ENCODE measurements around the gene LDHB. TPM values are rescaled to one million over a fixed set of nuclear protein-coding genes. Genes with fewer than 3 reads are reported as not detected.
"Not testable (repeated sequence)": the region's sequence is repeated elsewhere in the genome, so short reads cannot be mapped to it uniquely, and the experiment has no call there.

LDHB gene
- total and polyA plus RNA-seq, 10 of the 15 experiments (the other 5 are each of a cell fraction or from before 2014, with no cell fraction given), result 800 to 3,692 (median 1,366) TPM

DNA sequence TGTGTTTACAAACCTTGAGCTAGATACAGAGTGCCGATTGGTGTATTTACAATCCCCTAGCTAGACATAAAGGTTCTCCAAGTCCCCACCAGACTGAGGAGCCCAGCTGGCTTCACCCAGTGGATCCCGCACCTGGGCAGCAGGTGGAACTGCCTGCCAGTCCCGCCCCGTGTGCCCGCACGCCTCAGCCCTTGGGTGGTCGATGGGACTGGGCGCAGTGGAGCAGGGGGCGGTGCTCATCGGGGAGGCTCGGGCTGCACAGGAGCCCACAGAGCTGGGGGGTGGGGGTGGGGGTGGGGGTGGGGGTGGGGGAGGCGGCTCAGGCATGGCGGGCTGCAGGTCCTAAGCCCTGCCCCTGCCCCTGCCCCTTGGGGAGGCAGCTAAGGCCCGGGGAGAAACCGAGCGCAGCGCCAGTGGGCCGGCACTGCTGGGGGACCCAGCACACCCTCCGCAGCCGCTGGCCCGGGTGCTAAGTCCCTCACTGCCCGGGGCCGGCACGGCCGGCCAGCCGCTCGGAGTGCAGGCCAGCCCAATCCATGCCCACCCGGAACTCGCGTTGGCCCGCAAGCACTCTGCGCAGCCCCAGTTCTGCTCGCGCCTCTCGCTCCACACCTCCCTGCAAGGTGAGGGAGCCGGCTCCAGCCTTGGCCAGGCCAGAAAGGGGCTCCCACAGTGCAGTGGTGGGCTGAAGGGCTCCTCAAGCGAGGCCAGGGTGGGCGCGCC lies 16.3 kb upstream of the LDHB start:
- RAD21 ChIA-PET (ENCODE audit: unreplicated experiment); BruUV-seq (replicated peaks); CTCF ChIA-PET; SMC1A ChIA-PET (ENCODE audit: uncharacterized antibody, unreplicated experiment); H3K27ac ChIP-seq (ENCODE audit: control insufficient read depth, insufficient read depth); H3K27me3 ChIP-seq (replicated peaks in 1 of 2; ENCODE audit: control insufficient read depth in 2 of 2, insufficient read depth in 2 of 2, low read length in 1 of 2); DNase-seq (ENCODE audit: low read depth, low spot score); H4K20me1 ChIP-seq (ENCODE audit: control insufficient read depth, insufficient read depth); FAIRE-seq; H3K4me1 ChIP-seq (ENCODE audit: control insufficient read depth, insufficient read depth, low read length); H3K9me3 ChIP-seq (replicated peaks; ENCODE audit: control insufficient read depth, insufficient read depth, low read length); H3K4me3 ChIP-seq; H3K9ac ChIP-seq (ENCODE audit: control insufficient read depth, insufficient read depth, low read length); H3K4me2 ChIP-seq (ENCODE audit: control insufficient read depth, insufficient read depth); ATAC-seq; intact Hi-C loops (cut with micrococcal nuclease; ENCODE audit: unreplicated experiment); POLR2A ChIA-PET; H2AFZ ChIP-seq (ENCODE audit: control insufficient read depth, low read depth, low read length); H3K79me2 ChIP-seq (ENCODE audit: control insufficient read depth, insufficient read depth, low read length); H3K36me3 ChIP-seq (ENCODE audit: control insufficient read depth in 2 of 2, insufficient read depth in 2 of 2, low read length in 1 of 2): not testable (repeated sequence)
- in situ Hi-C loops (cut with MboI), result loop anchor here (10.0 kb wide), 1 partner anchor 359 kb away; no protein-coding TSS in a partner anchor
- 84% methylated on average over 33 of the region's 39 CpGs for WGBS (ENCODE audit: insufficient coverage, insufficient replicate concordance, low lambda C conversion rate, missing lambda C conversion rate)

- no TSS peak for BruUV-seq (replicated peaks)
- ChIA-PET SMC1A (ENCODE audit: uncharacterized antibody, unreplicated experiment) (no interaction called here), CTCF (no interaction called here), RAD21 (ENCODE audit: unreplicated experiment) (interaction anchor here (1.1 kb wide), 1 partner anchor 20 kb away, joined by 3 read pairs; no protein-coding TSS in a partner anchor), POLR2A (no interaction called here)
- no peaks in the 10 kb centered on the region for H4K20me1 ChIP-seq (ENCODE audit: control insufficient read depth, insufficient read depth)
- H3K4me3 ChIP-seq, result no peak overlapping the region
- no peak for TF ChIP-seq RELA (IDR thresholded peaks at IDR 0.05; ENCODE audit: borderline replicate concordance, partially characterized antibody)
- no peak for TF ChIP-seq ATF2 (IDR thresholded peaks at IDR 0.05; ENCODE audit: low read length)
- TF ChIP-seq ASH2L (IDR thresholded peaks at IDR 0.05; ENCODE audit: borderline replicate concordance, low read depth), result no peak
- no peak for TF ChIP-seq ESRRA (IDR thresholded peaks at IDR 0.05; ENCODE audit: low read length)
- TF ChIP-seq ZNF384 (IDR thresholded peaks at IDR 0.05; ENCODE audit: borderline replicate concordance, low read depth, low read length), result no peak
- TF ChIP-seq, protein P1, sequence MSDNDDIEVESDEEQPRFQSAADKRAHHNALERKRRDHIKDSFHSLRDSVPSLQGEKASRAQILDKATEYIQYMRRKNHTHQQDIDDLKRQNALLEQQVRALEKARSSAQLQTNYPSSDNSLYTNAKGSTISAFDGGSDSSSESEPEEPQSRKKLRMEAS (IDR thresholded peaks at IDR 0.05; ENCODE audit: low read depth, low read length), result no peak
- no peak for TF ChIP-seq STAT3 (IDR thresholded peaks at IDR 0.05; ENCODE audit: low read depth, low read length)
- TF ChIP-seq SREBF2 (IDR thresholded peaks at IDR 0.05; ENCODE audit: low read length), result no peak
- no peak for TF ChIP-seq ZBTB4 (CRISPR knock-in tag; IDR thresholded peaks at IDR 0.05)
- H3K79me2 ChIP-seq (ENCODE audit: control insufficient read depth, insufficient read depth, low read length), result no peaks in the 10 kb centered on the region
- in situ Hi-C loops (cut with MboI) (loop anchor here (10.0 kb wide), 1 partner anchor 357 kb away; no protein-coding TSS in a partner anchor), intact Hi-C loops (cut with micrococcal nuclease; ENCODE audit: unreplicated experiment) (no loop called here)
- ATAC-seq (no peak), DNase-seq (ENCODE audit: low read depth, low spot score) (no peak), FAIRE-seq (no peak)
- no peaks in the 10 kb centered on the region for H3K9me3 ChIP-seq (replicated peaks; ENCODE audit: control insufficient read depth, insufficient read depth, low read length)
- H3K27me3 ChIP-seq (replicated peaks in 1 of 2; ENCODE audit: control insufficient read depth in 2 of 2, insufficient read depth in 2 of 2, low read length in 1 of 2), result peaks cover 0 to 8% of the 10 kb centered on the region in 2 experiments; a peak in 1 of 4 replicates
- 50% methylated on average over 1 of the region's 1 CpG for WGBS (ENCODE audit: insufficient coverage, insufficient replicate concordance, low lambda C conversion rate, missing lambda C conversion rate)
- H3K36me3 ChIP-seq (ENCODE audit: control insufficient read depth in 2 of 2, insufficient read depth in 2 of 2, low read length in 1 of 2), result no peaks in the 10 kb centered on the region
- no peaks in the 10 kb centered on the region for H3K4me1 ChIP-seq (ENCODE audit: control insufficient read depth, insufficient read depth, low read length)
- H3K4me2 ChIP-seq (ENCODE audit: control insufficient read depth, insufficient read depth), result no peak overlapping the region
- H2AFZ ChIP-seq (ENCODE audit: control insufficient read depth, low read depth, low read length), result no peak overlapping the region
- H3K27ac ChIP-seq (ENCODE audit: control insufficient read depth, insufficient read depth), result no peak overlapping the region
- H3K9ac ChIP-seq (ENCODE audit: control insufficient read depth, insufficient read depth, low read length), result no peak overlapping the region
These were observed 14.5 kb upstream of the LDHB start for GRCh38 chr12:21672146-21672545.
